A673 (cell line): Measurements from ENCODE around the gene CHD1L.

Experiments
- CTCF ChIP-seq: fragments of 300-800, 200-600 bp; sonication (generic); conservative IDR thresholded peaks from 2 replicates; pipeline ENCODE4 v1.5.1; 2017; ENCODE audit warnings: low read depth, mild to moderate bottlenecking, antibody characterized with exemption, low read length, moderate library complexity, mixed read lengths
- EZH2 ChIP-seq: fragments of 200-600 bp; sonication (generic); IDR thresholded peaks from 2 replicates; pipeline ENCODE4 v1.6.1; 2017; ENCODE audit warnings: borderline replicate concordance, low read depth, mild to moderate bottlenecking, mixed read lengths, antibody characterized with exemption, low read length; ENCODE audit not compliant: poor library complexity, severe bottlenecking

GRCh38 chr1:147260956-147261355, 18.5 kb downstream of the CHD1L start:
- TF ChIP-seq CTCF (no peak), EZH2 (no peak)
